Ramos (cell line): ENCODE data around the gene KSR2.

Source experiments
- in situ Hi-C: fragments of 300-500 bp; cut with MboI; formaldehyde crosslinking; loops from one replicate; pipeline ENCODE4 v1.14.3; 2022; ENCODE audit warnings: low sequenced_read_pairs; ENCODE audit not compliant: unreplicated experiment

KSR2 gene

DNA sequence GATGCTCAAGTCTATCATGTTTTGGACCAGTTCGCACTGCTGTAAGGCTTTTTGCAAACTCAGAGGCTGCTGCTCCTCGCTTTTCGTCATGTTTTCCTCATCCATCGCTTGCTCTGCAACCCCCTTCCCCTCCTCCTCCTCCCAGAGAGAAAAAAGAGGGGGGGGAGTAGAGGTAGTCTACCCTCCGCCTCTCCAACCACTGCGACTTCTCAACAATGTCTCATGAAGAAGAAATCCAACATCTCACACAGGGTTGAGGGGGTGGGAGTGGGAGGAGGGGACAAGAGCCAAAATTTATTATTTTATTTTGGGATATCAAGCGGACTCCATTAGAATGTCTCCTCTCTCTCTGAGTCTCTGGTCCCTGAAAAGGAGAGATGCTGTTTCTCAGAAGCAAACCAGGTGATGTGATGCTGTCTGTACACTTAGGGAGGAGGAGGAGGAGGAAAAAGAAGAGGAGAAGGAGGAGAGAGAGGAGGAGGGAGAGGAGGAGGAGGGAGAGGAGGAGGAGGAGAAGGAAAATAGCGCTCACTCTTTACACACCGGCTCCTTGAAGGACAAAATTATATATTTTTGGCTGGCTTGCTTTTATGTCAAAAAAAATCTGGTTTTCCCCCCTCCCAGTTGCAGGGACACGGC is 520 bp downstream of the KSR2 start:
- in situ Hi-C loops, result no loop called here

DNA sequence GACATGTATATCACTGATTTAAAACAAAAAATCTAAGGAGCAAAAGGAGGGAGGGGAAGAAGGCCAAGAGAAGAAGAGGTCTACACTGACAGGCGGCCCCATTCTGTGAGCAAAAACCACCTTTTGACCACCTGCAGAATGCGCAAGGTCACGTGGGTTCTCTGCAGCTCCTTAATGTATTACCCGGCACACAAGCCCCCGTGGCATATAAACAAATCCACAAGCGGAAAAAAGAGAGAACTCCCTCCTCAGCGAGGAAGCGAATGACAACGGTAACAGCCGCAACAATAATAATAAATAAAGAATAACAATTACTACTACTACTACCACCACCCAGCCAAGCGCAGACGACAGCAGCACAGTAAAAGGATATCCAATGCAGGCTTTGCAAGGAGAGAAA is 1.3 kb downstream of the KSR2 start:
- in situ Hi-C loops, result no loop called here

DNA sequence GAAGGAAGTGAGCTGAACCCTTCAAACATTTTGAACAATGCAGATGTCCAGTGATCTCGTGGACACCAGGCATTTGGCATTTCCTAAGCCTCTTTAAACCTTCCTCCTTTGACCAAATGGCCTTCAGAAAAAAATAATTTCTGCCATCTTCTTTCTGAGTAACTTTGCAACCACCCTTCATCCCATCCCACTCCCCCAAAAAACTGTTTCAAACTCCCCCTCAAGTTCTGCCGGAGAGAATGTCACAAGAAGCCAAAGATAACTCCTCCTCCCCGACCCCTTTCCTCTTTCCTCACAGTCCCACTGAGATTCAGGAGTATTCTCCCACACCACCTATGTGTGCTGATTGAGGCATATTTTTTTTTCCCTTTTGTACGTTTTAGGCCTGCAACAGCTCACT is 1.7 kb downstream of the KSR2 start:
- in situ Hi-C loops, result no loop called here

DNA sequence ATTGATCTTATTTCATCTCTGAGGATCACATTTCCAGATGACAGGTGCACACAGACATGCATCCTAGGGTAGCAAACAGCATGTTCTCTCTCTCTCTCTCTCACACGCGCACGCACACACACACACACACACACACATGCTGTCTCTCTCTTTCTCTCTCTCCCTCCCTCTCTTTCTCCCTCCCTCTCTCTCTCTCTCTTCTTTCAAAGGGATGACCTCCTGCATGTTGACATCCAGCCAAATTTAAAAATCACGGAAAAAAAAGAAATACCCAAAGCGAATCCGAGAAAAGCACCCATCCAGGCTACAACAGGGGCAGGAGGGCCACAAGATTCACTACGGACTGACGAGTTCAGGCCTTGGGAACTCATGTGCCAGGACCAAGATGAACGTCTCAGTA is 2.3 kb downstream of the KSR2 start:
- in situ Hi-C loops, result no loop called here

DNA sequence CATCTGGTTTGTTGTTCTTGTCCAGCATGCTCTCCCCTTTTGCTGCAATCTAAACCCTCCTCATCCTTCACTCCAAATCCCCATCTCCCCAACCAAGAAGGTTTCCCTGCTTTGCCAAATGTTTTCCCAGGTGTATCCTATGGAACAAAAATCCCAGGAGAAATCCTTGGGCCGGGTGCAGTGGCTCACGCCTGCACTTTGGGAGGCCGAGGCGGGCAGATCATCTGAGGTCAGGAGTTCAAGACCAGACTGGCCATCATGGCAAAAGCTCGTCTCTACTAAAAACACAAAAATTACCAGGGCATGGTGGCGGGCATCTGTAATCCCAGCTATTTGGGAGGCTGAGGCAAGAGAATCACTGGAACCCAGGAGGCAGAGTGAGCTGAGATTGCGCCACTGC is 5.0 kb downstream of the KSR2 start:
- in situ Hi-C loops, result no loop called here

DNA sequence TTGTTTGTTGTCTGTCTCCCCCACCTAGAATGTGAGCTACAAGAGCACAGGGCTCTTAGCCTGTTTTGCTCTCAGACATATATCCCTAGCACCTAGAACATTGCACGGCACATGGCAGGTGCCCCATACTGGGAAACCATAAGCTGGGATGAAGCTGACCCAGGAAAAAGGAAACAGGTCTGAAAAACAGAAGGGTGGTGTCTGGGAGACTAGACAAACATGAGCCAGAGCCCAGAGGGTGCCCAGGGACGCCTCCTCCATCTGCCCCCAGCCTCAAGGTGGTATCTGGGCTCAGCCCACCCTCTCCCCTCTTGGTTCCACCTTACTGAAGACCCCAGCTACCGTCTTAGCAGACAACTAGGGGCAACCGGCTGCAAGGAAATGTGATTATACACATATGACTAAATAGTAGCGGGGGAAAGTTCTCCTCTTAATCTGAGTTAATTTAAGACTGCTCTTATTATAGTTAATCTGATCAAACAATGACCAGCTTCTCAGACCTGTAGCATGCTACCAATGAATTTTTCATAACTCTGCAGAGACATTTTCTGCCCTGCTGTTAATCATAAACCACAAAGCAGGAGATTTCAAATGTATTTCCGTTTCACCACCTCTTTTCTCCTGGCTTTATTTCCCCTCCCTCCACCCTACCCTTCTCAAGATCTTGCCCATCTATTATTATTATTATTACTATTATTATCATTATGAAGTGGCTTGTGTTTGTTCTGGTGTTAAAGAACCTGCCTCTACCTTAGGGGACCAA is 31.9 kb downstream of the KSR2 start:
- in situ Hi-C loops, result no loop called here

DNA sequence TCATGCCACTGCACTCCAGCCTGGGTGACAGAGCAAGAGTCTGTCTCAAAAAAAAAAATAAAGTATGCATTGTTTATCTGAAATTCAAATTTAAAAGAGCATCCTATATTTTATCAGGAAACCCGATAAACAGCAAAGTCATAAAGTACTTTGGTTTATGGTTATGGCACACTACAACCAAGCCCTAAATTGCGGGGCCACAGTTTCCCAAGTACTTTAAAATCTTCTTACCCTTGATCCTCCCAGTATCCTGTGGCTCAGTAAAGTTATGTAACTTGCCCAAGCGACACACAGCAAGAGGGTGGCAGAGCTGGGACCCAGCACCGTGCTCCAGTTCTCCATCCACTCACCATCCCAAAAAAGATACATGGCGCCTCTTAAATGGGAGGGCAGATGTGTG is 35.2 kb downstream of the KSR2 start:
- in situ Hi-C loops, result no loop called here

DNA sequence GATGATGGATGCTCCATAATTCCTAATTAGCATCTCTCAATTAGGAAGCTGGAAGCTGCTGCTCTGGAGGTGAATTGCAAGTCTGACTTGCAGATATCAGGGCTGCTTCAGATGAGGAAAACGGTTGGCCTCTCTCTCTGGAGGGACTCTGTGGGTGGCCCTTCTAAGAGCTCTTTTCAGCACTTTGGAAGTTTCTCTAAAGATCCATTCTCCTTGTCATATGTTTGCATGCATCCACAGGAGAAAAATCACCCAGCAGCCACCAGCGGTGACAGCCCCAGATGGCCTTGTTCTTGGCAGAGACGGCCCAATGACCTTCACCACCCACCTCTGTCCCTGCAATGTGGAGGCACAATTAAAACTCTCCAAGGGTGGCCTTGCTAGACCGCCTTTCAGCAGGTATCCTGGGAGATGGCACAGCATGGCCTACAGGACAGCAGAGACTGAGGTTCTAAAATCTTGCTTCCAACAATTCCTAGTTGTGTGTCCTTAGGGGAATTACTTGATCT is 42.3 kb downstream of the KSR2 start:
- in situ Hi-C loops, result no loop called here

DNA sequence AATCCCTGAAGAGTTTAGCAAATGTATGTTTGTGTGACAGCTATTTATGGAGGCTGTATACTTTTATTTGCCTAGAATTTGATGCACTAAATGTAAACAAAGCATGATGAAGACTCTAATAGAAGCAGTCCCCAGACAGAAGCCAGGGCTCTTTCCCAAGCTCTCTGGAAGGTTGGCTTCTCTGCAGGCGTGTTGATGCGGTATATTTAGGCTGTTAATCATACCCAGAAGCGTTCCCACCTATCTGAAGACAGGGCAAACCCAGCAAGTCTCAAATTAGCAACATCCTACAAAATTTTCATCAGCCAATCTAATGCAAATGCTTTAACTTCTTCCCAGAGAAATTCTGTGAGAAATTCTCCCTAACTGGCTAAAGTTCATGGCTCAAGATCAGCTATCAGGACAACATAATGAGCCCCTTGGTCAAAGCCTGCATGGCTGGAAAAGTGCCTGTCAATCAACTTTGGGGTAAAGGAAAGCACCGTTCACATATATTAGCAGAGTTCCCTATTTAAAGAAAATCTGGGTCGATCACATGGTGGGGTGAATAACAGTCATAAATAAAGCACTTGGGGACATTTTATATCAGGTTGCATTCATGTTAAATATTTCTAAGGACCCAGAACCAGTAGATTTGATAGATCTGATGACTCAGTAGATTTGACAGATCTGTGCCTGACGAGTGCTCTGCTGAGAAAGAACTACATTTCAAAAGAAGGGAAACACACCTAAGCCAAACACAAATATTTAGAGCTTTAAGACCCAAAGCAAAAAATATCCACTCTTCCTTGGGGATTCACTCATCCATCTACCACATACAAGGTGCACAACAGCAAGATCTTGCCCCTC is 46.6 kb downstream of the KSR2 start:
- in situ Hi-C loops, result no loop called here

DNA sequence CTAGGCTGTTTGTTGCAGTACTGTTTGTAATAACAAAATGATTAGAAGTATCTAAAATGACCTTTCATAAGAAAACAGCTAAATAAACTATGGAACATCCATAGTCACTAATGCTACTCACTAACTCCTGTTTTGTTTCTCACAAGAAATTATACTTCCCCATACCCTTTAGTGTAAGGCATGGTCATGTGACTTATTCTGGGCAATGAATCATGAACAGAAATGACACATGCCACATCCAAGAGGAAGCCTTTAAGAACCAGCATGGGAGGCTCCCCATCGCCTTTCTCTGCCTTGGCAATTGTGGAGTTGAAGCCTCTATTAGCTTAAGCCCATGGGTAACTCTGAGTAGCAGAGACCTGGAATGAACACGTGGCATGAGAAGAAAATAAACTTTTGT is 49.3 kb downstream of the KSR2 start:
- in situ Hi-C loops, result no loop called here

DNA sequence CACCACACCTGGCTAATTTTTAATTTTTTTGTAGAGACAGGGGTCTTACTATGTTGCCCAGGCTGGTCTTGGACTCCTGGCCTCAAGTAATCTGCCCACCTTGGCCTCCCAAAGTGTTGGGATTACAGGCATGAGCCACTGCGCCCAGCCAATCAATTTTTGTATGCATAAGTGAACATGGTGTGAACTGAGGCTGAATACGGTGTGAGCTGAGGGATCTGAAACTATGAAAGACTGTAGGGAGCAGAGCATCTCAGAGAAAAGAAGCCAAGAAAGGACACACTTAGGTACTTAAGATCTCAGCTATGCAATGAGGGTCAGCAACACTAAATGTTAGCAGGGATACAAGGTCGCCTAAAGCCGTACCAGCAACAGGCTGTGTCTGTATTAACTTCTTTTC is 54.1 kb downstream of the KSR2 start:
- in situ Hi-C loops, result no loop called here

DNA sequence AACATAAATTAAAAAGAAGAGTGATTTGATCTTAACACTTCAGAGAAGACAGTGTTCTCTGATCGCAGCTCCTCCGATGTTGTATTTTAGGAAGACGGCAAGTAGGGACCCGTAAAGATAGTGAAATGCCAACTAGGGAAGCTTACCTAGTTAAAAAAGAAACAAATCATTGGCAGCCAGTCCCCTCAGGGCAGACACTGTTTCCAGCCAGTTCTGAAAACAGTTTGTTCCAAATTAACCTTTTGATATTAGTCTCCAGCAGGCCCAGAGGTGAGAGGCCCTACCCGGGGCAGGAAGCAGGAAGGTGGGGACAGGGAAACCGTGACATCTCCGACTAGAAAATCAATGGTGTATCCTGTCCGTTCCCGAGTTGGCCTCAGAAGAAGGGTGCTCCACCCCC is 56.0 kb downstream of the KSR2 start:
- in situ Hi-C loops, result no loop called here

DNA sequence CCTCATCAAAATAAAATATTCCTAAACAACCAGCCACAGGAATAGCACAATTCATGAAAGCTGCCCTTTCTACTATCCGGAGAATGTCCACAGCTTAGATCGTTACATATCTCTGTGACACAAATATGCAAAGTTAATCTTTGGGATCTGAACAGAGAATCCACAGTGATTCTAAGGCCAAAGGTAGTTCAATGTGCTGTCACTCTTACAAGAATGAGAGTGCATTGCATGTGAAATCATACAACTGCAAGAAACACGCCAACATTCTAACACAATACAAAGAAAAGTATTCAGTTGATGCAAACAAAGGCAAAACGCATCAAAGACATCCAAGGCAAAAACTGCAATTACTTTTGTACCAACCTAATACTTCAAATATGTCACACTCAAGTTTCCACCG is 60.4 kb downstream of the KSR2 start:
- in situ Hi-C loops, result no loop called here

DNA sequence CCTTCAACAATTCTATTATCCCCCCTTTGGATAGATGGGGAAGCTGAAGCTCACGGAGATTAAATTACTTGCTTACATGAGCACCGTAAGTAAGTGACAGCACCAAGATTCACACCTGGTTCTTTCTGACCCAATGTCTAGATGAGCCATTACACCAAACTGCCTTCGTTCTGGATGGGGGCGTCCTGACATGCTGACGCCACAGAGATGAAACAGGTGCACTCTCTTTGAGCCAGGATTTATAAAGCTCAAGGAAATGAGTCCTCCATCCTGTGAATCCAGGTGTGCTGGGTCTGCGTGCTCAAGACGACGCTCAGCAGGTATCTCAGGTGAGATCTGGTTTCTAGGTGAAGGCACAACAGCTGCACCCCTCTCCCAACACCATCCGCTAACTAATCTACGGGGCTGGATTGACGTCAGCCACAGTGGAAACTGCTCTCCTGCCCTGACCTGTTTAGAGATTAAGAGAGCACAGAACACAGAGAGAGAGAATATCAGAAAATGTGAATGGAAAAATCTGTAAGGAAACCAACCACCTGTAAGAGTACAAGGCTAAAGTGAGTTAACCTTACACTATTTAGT is 61.6 kb downstream of the KSR2 start:
- in situ Hi-C loops, result no loop called here

DNA sequence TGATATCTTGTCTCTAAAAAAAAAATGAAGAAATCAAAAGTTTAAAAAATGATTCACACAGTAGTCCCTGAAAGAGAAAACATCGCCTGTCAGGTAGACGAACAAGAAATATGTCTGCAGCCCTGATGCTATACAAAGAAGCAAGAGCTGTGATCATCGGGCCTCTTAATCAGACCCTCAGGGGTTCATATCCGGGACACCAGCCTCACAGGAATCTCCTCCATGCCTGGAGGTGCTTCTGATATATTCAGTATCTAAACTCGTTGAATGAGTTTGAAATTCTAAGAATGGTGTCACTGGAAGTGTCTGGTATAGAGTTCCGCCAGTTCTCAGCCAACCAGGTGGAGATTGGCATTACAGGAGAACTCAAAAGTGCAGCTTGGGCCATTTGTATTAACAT is 64.7 kb downstream of the KSR2 start:
- in situ Hi-C loops, result no loop called here

DNA sequence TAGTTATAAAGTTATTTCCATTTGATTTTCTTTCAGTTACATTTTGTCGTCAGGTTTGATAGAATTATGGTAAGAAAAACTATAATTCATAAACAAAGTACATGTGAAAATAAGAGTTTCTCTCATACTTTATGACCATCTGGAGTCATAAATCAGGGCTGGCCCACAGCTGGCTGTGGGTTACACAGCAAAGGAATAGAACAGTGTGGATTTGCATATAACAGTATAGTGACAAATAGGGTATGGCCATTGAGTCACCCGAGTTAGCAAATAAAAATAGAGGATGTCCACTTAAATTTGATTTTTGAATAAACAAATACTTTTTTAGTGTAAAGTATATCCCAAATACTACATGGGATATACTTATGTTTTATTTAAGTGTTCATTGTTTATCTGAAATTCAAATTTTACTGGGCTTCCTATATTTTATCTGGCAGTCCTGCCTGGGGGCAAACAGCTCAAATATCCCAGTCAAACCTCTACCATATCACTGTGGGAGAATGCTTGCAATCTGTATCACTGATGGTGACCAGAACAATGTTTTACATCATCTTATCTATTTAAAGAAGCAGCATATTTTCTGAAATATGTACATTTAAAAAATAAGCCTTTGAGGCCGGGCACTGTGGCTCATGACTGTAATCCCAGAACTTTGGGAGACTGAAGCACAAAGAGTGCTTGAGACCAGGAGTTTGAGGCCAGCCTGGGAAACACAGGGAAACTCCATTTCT is 65.5 kb downstream of the KSR2 start:
- in situ Hi-C loops, result no loop called here

DNA sequence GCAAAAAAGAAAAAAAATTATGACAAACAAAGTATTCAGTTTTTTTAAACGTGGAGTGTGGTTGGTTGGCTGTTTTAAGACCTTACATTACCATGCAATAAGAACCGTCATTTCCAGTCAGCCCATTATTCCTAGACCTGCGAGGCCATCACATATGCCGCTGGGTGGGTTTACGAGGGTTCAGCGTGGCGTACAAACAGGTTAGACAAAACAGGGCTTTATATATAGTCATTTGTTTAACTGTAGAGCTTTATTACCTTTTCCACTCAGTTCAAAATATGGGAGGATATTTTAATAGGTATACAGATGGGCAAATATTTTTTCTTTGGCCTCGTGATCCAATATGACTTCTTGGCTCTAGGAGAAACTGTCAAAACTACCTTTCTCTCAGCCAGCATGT is 67.2 kb downstream of the KSR2 start:
- in situ Hi-C loops, result no loop called here

DNA sequence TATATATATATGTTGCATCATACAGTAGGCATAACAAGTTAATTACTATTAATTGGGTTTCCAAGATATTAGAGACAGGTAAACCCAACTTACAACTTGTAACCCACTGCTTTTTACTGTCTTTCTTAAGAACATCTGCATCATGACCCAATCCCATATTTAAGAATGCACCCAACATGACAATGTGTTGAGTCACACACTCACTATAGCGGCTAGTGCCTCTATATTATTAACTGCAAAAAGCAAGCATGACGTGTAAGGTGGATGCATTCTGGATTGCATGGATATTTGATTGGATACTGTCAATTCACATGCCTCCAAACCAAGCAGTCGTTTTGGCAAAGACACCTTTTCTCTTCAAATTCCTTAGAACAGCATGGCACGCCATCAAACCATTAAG is 68.2 kb downstream of the KSR2 start:
- in situ Hi-C loops, result no loop called here

DNA sequence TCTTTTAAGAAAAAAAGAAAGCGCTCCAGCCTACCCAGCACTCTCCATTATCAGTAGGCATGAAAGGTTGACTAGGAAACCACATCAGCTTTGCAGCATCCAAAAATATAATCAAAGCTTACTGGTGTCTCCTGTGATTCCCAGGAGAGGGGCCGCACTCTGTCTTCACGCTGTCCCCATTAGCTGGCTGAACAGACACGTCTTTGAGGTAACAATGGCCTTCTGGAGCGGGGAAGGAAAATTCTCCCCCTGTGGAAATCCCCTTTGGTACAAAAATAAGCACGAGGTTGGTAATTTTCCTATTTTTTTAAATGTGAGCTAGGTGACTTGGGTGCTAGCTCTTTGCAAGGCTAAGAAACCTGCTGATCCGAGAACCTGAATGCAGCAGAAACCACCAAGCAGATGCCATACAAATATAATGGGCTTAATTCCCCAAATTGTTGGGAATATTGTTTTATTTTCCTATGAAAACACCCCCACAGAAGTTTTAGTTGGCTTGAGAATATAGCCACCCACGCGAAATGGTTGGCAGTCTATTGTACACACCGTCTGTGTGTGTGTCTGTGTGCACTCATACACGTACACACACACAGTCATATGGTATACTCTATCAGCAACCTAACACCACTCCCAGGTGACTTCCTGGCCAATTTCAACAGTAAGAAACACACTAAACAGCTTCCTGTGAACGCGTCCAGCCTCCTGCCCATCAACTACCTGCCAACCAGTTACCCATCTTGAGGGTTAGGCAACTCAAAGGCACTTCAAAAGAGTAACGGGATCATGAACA is 71.2 kb downstream of the KSR2 start:
- in situ Hi-C loops, result no loop called here
